Tibial nerve (tissue), 4 donors: ENCODE results near the gene SH2D5. TPM values are rescaled to one million over a fixed set of nuclear protein-coding genes. Genes with fewer than 3 reads are reported as not detected.
A peak's percentile ranks its signal among the peaks of the same experiment; 100 is the strongest.

Source experiments
- DNase-seq, 2 donors: peaks; one replicate each; pipeline ENCODE4 v3.0.0-alpha.2; 2019; ENCODE audit warnings: low spot score in 2 of 2
- H3K27ac ChIP-seq, 4 donors: fragments of 200-600 bp; sonication (generic) in 3 of 4; one replicate each; pipeline ENCODE4 v1.5.1; 2017 to 2019; ENCODE audit warnings: mild to moderate bottlenecking in 1 of 4
- H3K27me3 ChIP-seq, 2 donors: fragments of 200-600 bp; sonication (generic) in 1 of 2; one replicate each; pipeline versions ENCODE4 v1.5.1 to v1.6.0; 2017 to 2019
- H3K36me3 ChIP-seq, 3 donors: fragments of 200-600 bp; sonication (generic); one replicate each; pipeline ENCODE4 v1.5.1; 2018 to 2019
- H3K4me1 ChIP-seq, 4 donors: fragments of 200-600 bp; sonication (generic) in 3 of 4; one replicate each; pipeline ENCODE4 v1.5.1; 2017 to 2019
- H3K4me3 ChIP-seq, 4 donors: fragments of 200-600 bp; sonication (generic) in 3 of 4; one replicate each; pipeline ENCODE4 v1.5.1; 2017 to 2019; ENCODE audit warnings: mild to moderate bottlenecking in 1 of 4, moderate library complexity in 1 of 4
- H3K9me3 ChIP-seq, 4 donors: fragments of 200-600 bp; sonication (generic) in 3 of 4; one replicate each; pipeline ENCODE4 v1.5.1; 2017 to 2019
- CTCF ChIP-seq, 5 experiments: fragments of 200-600 bp in 3 of 5; fragments of 450-650 bp in 2 of 5; sonication (generic) in 3 of 5; IDR thresholded peaks; one replicate each; pipeline ENCODE4 v1.5.1; 2016 to 2019; ENCODE audit warnings: antibody characterized with exemption in 5 of 5, mild to moderate bottlenecking in 3 of 5, moderate library complexity in 2 of 5
- EP300 ChIP-seq, 2 donors: sonication (generic); formaldehyde crosslinking; IDR thresholded peaks; one replicate each; pipeline ENCODE4 v1.6.1; 2017; ENCODE audit warnings: antibody characterized with exemption in 2 of 2, mild to moderate bottlenecking in 1 of 2
- POLR2A ChIP-seq, 2 donors: fragments of 450-650 bp; IDR thresholded peaks; one replicate each; pipeline ENCODE4 v1.6.1; 2017; ENCODE audit warnings: antibody characterized with exemption in 2 of 2, mild to moderate bottlenecking in 2 of 2, moderate library complexity in 2 of 2
- WGBS, 2 donors: methylation state at CpG; one replicate each; pipeline ENCODE4 v1.1.5; 2018; 5-methylcytosine and 5-hydroxymethylcytosine counted together
- total RNA-seq, 4 donors: library from RNA; depleted of rRNA; stranded (reverse); fragments of >200 nt; gene quantifications; one replicate each; pipeline ENCODE4 v1.1.0, GENCODE V29; 2016

SH2D5 gene
- total RNA-seq, 4 donors from 2014 or later: not detected

DNA sequence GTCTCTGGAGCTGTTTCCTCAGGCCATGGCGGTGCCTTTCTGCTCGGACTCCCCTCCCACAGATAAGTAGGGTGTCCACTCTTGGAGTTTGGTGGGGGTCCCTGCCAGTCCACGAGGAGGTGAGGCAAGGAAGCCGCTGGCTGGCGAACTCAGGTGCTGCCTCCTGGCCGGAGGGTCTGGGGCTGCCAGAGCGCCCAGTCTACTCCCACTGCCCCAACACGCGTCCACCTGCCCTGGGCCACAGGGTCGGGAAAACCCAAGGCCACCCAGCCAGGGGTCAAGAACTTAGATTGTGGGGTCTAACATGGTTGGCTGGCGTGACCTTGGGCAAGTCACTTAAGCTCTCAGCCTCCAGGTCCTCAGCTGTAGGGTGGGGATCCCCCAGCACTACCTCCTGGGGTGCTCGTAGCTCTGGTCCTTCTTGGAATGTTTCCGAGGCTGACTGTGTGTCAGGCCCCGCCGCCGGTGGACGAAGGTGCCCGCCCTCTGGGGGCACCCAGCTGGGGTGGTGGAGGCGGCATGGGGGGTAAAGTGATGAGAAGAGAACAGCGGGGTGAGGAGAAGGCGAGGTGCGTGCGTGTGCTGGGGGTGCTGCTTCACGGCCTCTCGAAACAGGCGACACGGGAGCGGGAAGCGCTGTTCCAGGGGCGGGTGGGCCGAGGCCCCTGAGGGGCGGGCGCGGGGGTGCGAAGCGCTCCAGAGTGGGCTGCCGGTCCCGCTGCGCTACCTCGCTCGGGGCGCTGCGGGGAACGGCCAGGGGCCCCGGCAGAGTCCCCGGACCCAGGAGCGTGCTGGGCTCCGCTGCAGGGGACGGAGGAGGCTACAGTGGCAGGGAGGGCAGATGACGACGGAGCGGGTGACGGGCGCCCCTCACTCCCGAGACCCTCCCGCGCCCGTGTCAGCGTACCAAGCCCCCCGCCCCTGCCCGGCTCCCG, 1.2 kb downstream of the SH2D5 start:
- peaks cover 0 to 28% (median 19%) of the 10 kb centered on the region in 4 donors for H3K4me1 ChIP-seq
- H3K4me3 ChIP-seq: peak overlapping the region; percentile 36 to 55 (median 46)
- H3K36me3 ChIP-seq: peaks cover 0 to 12% (median 0%) of the 10 kb centered on the region in 3 donors
- WGBS, 2 donors: 5 to 22% methylated on average over 25 to 41 of the region's 62 CpGs
- no peak for DNase-seq
- TF ChIP-seq EP300 (IDR thresholded peaks at IDR 0.05) (no peak), CTCF (IDR thresholded peaks at IDR 0.05) (no peak), POLR2A (IDR thresholded peaks at IDR 0.05) (no peak)
- no peak overlapping the region for H3K27ac ChIP-seq
- H3K9me3 ChIP-seq: no peaks in the 10 kb centered on the region
- peaks cover 0 to 43% of the 10 kb centered on the region in 2 donors for H3K27me3 ChIP-seq

GRCh38 chr1:20730690-20731056, 1.8 kb downstream of the SH2D5 start:
- H3K4me3 ChIP-seq: no peak overlapping the region
- H3K36me3 ChIP-seq: peaks cover 0 to 6% (median 0%) of the 10 kb centered on the region in 3 donors
- DNase-seq: peak in 1 of 2 donors; percentile 9
- peaks cover 0 to 43% of the 10 kb centered on the region in 2 donors for H3K27me3 ChIP-seq
- H3K4me1 ChIP-seq: peaks cover 0 to 28% (median 19%) of the 10 kb centered on the region in 4 donors
- H3K27ac ChIP-seq: no peak overlapping the region
- WGBS, 2 donors: 61 to 67% methylated on average over 1 to 4 of the region's 4 CpGs
- no peak for TF ChIP-seq POLR2A (IDR thresholded peaks at IDR 0.05)
- H3K9me3 ChIP-seq: no peaks in the 10 kb centered on the region

DNA sequence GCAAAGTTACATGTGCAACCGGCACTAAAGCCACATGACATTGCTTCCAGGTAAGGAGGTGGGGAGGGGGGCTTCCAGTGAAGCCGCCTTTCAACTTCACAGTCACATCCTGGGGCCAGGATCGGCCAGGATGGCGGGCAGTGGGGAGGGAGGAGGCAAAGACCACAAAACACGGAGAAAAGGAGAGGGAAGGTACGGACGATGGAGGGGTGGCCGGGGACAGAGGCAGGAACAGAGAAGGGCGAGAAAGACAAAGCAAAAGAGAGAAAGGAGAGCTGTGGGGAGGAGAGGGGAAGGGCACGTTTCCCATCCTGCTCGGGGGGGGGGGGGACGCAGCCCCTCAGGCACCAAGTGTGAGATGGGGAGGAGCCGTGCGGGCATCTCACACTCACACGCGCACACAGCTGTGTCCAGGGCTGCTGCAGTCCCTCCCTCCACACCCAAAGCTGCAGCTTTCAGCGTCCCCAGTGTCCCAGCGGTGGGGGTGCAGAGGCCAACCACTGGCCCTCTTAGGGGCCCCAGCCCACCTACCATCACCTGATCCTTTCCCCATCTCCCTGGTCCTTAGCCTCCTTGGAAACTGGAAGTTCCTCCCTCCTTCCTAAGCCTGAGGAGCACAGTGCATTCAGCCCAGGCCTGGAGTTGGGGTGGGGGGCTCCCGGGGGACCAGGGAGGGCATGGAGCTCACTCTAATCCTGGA, 2.4 kb downstream of the SH2D5 start:
- DNase-seq: no peak
- Histone ChIP-seq H3K9me3 (no peaks in the 10 kb centered on the region), H3K27ac (no peak overlapping the region), H3K4me1 (peaks cover 0 to 28% (median 19%) of the 10 kb centered on the region in 4 donors), H3K27me3 (peaks cover 0 to 43% of the 10 kb centered on the region in 2 donors), H3K36me3 (peaks cover 0 to 2% (median 0%) of the 10 kb centered on the region in 3 donors), H3K4me3 (no peak overlapping the region)
- 8 to 25% methylated on average over 19 of the region's 19 CpGs for WGBS, 2 donors
- TF ChIP-seq CTCF (IDR thresholded peaks at IDR 0.05): no peak
- no peak for TF ChIP-seq EP300 (IDR thresholded peaks at IDR 0.05)
- TF ChIP-seq POLR2A (IDR thresholded peaks at IDR 0.05): no peak

GRCh38 chr1:20729155-20729931, 3.2 kb downstream of the SH2D5 start:
- no peak overlapping the region for H3K27ac ChIP-seq
- H3K4me3 ChIP-seq: no peak overlapping the region
- H3K4me1 ChIP-seq: peaks cover 0 to 28% (median 19%) of the 10 kb centered on the region in 4 donors
- peaks cover 0 to 43% of the 10 kb centered on the region in 2 donors for H3K27me3 ChIP-seq
- DNase-seq: no peak
- WGBS, 2 donors: 49 to 56% methylated on average over 5 to 12 of the region's 14 CpGs
- TF ChIP-seq CTCF (IDR thresholded peaks at IDR 0.05) (no peak), EP300 (IDR thresholded peaks at IDR 0.05) (no peak), POLR2A (IDR thresholded peaks at IDR 0.05) (no peak)
- H3K9me3 ChIP-seq: no peaks in the 10 kb centered on the region
- H3K36me3 ChIP-seq: no peaks in the 10 kb centered on the region
